CD14-positive monocyte (primary cell): ENCODE results near the gene WDR82. TPM values are rescaled to one million over a fixed set of nuclear protein-coding genes. Genes with fewer than 3 reads are reported as not detected.

Source experiments
- DNase-seq, 3 donors: peaks; one replicate each; pipeline ENCODE4 v3.0.0-alpha.2; 2011 to 2022
- H2AFZ ChIP-seq: 2 replicates; pipeline ENCODE4 v1.6.0; 2012; ENCODE audit warnings: mild to moderate bottlenecking, low read depth, low read length, inconsistent platforms; ENCODE audit not compliant: insufficient read depth, poor library complexity, severe bottlenecking
- H3K27ac ChIP-seq, 2 donors: 1 replicate in 1 of 2; 2 replicates in 1 of 2; pipeline ENCODE4 v1.5.1; 2012 to 2013; ENCODE audit warnings: low read length in 2 of 2, control low read depth in 1 of 2, inconsistent platforms in 1 of 2, low read depth in 1 of 2, mild to moderate bottlenecking in 1 of 2
- H3K27me3 ChIP-seq, 2 donors: one replicate each; pipeline versions ENCODE4 v1.6.0 to v1.6.1; 2011 to 2013; ENCODE audit warnings: low read length in 2 of 2; ENCODE audit not compliant: control insufficient read depth in 2 of 2, insufficient read depth in 2 of 2
- H3K36me3 ChIP-seq, 2 donors: replicated peaks in 1 of 2; 1 replicate in 1 of 2; 2 replicates in 1 of 2; pipeline versions ENCODE4 v1.5.1 to v1.6.1; 2012 to 2013; ENCODE audit warnings: low read length in 2 of 2, control low read depth in 1 of 2, inconsistent platforms in 1 of 2, mild to moderate bottlenecking in 1 of 2; ENCODE audit not compliant: insufficient read depth in 2 of 2, control insufficient read depth in 1 of 2
- H3K4me1 ChIP-seq, 2 donors: 1 replicate in 1 of 2; 2 replicates in 1 of 2; pipeline versions ENCODE4 v1.5.1 to v1.6.1; 2012 to 2013; ENCODE audit warnings: low read length in 2 of 2, control low read depth in 1 of 2, inconsistent platforms in 1 of 2, mild to moderate bottlenecking in 1 of 2, moderate library complexity in 1 of 2; ENCODE audit not compliant: insufficient read depth in 2 of 2, control insufficient read depth in 1 of 2
- H3K4me2 ChIP-seq: replicated peaks from 2 replicates; pipeline ENCODE3; 2012; ENCODE audit warnings: low read length, moderate library complexity, mild to moderate bottlenecking; ENCODE audit not compliant: poor library complexity, severe bottlenecking; ENCODE audit errors: extremely low read depth
- H3K4me3 ChIP-seq, 3 experiments: fragments of 200-600 bp in 1 of 3; sonication (generic) in 1 of 3; replicated peaks in 1 of 3; 1 replicate in 2 of 3; 2 replicates in 1 of 3; pipeline ENCODE4 v1.5.1; 2011 to 2013; ENCODE audit warnings: low read length in 3 of 3, mild to moderate bottlenecking in 3 of 3, control low read depth in 2 of 3, low read depth in 2 of 3, inconsistent platforms in 1 of 3, moderate library complexity in 1 of 3
- H3K79me2 ChIP-seq: 2 replicates; pipeline ENCODE4 v1.6.0; 2012; ENCODE audit warnings: mild to moderate bottlenecking, control low read depth, inconsistent platforms, low read length, moderate library complexity; ENCODE audit not compliant: insufficient read depth
- H3K9ac ChIP-seq: 2 replicates; pipeline ENCODE4 v1.6.0; 2017; ENCODE audit warnings: low read length, mild to moderate bottlenecking; ENCODE audit not compliant: insufficient read depth, poor library complexity, severe bottlenecking
- H3K9me3 ChIP-seq, 2 donors: replicated peaks in 1 of 2; 1 replicate in 1 of 2; 2 replicates in 1 of 2; pipeline versions ENCODE4 v1.5.1 to v1.6.1; 2012 to 2013; ENCODE audit warnings: low read length in 2 of 2, control low read depth in 1 of 2; ENCODE audit not compliant: control insufficient read depth in 1 of 2, insufficient read depth in 1 of 2
- H4K20me1 ChIP-seq: 2 replicates; pipeline ENCODE4 v1.6.0; 2012; ENCODE audit warnings: mild to moderate bottlenecking, low read length, control low read depth, moderate library complexity; ENCODE audit not compliant: insufficient read depth
- H3K27ac Mint-ChIP-seq, 7 donors: one replicate each; pipeline ENCODE4 v1.8.0; 2020; ENCODE audit warnings: mild to moderate bottlenecking in 7 of 7, mixed read lengths in 7 of 7, moderate library complexity in 6 of 7, inconsistent platforms in 2 of 7
- H3K27me3 Mint-ChIP-seq, 3 donors: one replicate each; pipeline ENCODE4 v1.8.0; 2021 to 2022; ENCODE audit warnings: low read depth in 3 of 3, mild to moderate bottlenecking in 3 of 3, mixed read lengths in 3 of 3, moderate library complexity in 3 of 3, inconsistent platforms in 1 of 3
- H3K36me3 Mint-ChIP-seq, 2 donors: one replicate each; pipeline ENCODE4 v1.8.0; 2020; ENCODE audit warnings: mixed read lengths in 2 of 2, inconsistent platforms in 1 of 2, mild to moderate bottlenecking in 1 of 2
- H3K4me1 Mint-ChIP-seq: one replicate; pipeline ENCODE4 v1.8.0; 2020; ENCODE audit warnings: mild to moderate bottlenecking, mixed read lengths
- H3K4me3 Mint-ChIP-seq, 2 donors: one replicate each; pipeline ENCODE4 v1.8.0; 2020; ENCODE audit warnings: mild to moderate bottlenecking in 2 of 2, mixed read lengths in 2 of 2, moderate library complexity in 1 of 2
- H3K9me3 Mint-ChIP-seq, 7 donors: one replicate each; pipeline ENCODE4 v1.8.0; 2020 to 2022; ENCODE audit warnings: mixed read lengths in 7 of 7, mild to moderate bottlenecking in 6 of 7, moderate library complexity in 6 of 7, inconsistent platforms in 2 of 7
- CTCF ChIP-seq: fragments of 200-600 bp; IDR thresholded peaks from one replicate; pipeline ENCODE4 v1.8.0; 2022; ENCODE audit warnings: antibody characterized with exemption, mild to moderate bottlenecking
- WGBS: methylation state at CpG from one replicate; pipeline ENCODE4 v1.1.5; 2013; ENCODE audit warnings: missing lambda C conversion rate; ENCODE audit not compliant: insufficient coverage; 5-methylcytosine and 5-hydroxymethylcytosine counted together
- intact Hi-C, 2 donors: fragments of 100-400 bp; cut with micrococcal nuclease; formaldehyde crosslinking; loops; one replicate each; pipeline versions ENCODE4 v1.15.0 to v1.15.1; 2023
- polyA plus RNA-seq, 3 donors: library from polyadenylated mRNA; depleted of rRNA in 1 of 3; unstranded in 2 of 3; stranded (reverse) in 1 of 3; fragments of 300-500 nt in 2 of 3; fragments of >200 nt in 1 of 3; fragmentation: Illumina TruSeq in 2 of 3; gene quantifications; 1 replicate in 2 of 3; 2 replicates in 1 of 3; pipeline ENCODE4 v1.2.3, GENCODE V29; 2012 to 2021

WDR82 gene
- polyA plus RNA-seq, 3 donors, result 27.3 to 33.4 (median 32.3) TPM

- Histone ChIP-seq H3K4me1 (peaks cover 38 to 42% of the 10 kb centered on the region in 2 donors), H3K9me3 (no peaks in the 10 kb centered on the region), H3K79me2 (peaks cover 3% of the 10 kb centered on the region), H2AFZ (no peak overlapping the region), H4K20me1 (no peaks in the 10 kb centered on the region), H3K27ac (no peak overlapping the region), H3K4me2 (no peak overlapping the region), H3K4me3 (no peak overlapping the region), H3K9ac (no peak overlapping the region), H3K27me3 (no peaks in the 10 kb centered on the region), H3K36me3 (peaks cover 10 to 28% of the 10 kb centered on the region in 2 donors)
- peak overlapping the region in 1 of 7 donors; percentile 68 for H3K27ac Mint-ChIP-seq
- DNase-seq, result no peak
- no peaks in the 10 kb centered on the region for H3K9me3 Mint-ChIP-seq
- intact Hi-C loops, result no loop called here
- peaks cover 0 to 3% (median 3%) of the 10 kb centered on the region in 3 donors for H3K27me3 Mint-ChIP-seq
- no peak overlapping the region for H3K4me3 Mint-ChIP-seq
- 96% methylated on average over 6 of the region's 9 CpGs for WGBS
- H3K36me3 Mint-ChIP-seq, result peaks cover 36 to 54% of the 10 kb centered on the region in 2 donors
- no peak for TF ChIP-seq CTCF
- H3K4me1 Mint-ChIP-seq, result peaks cover 50% of the 10 kb centered on the region
These were observed 33.2 kb upstream of the WDR82 start for GRCh38 chr3:52311576-52312119.

- DNase-seq, result no peak
- no peak for TF ChIP-seq CTCF
- 98% methylated on average over 5 of the region's 9 CpGs for WGBS
- no peak overlapping the region for H3K4me3 Mint-ChIP-seq
- Histone ChIP-seq H3K4me3 (no peak overlapping the region), H3K4me2 (no peak overlapping the region), H3K36me3 (peaks cover 10 to 26% of the 10 kb centered on the region in 2 donors), H2AFZ (no peak overlapping the region), H3K9ac (no peak overlapping the region), H3K4me1 (peaks cover 38 to 42% of the 10 kb centered on the region in 2 donors), H3K79me2 (peaks cover 3% of the 10 kb centered on the region), H3K27ac (no peak overlapping the region), H3K9me3 (no peaks in the 10 kb centered on the region), H3K27me3 (no peaks in the 10 kb centered on the region), H4K20me1 (no peaks in the 10 kb centered on the region)
- intact Hi-C loops, result no loop called here
- peak overlapping the region in 3 of 7 donors; percentile 45 to 68 (median 46) for H3K27ac Mint-ChIP-seq
- H3K36me3 Mint-ChIP-seq, result peaks cover 39 to 51% of the 10 kb centered on the region in 2 donors
- H3K27me3 Mint-ChIP-seq, result peaks cover 0 to 3% (median 0%) of the 10 kb centered on the region in 3 donors
- no peaks in the 10 kb centered on the region for H3K9me3 Mint-ChIP-seq
- H3K4me1 Mint-ChIP-seq, result peaks cover 49% of the 10 kb centered on the region
These were observed 32.6 kb upstream of the WDR82 start for GRCh38 chr3:52310861-52311575.
